Middle frontal gyrus (tissue), 1 donor: ENCODE results near the gene TMEM154.

Experiments used
- DNase-seq: peaks from one replicate; pipeline ENCODE4 v3.0.0-alpha.2; 2015; ENCODE audit warnings: low spot score; ENCODE audit errors: extremely low spot score

TMEM154 gene

DNA sequence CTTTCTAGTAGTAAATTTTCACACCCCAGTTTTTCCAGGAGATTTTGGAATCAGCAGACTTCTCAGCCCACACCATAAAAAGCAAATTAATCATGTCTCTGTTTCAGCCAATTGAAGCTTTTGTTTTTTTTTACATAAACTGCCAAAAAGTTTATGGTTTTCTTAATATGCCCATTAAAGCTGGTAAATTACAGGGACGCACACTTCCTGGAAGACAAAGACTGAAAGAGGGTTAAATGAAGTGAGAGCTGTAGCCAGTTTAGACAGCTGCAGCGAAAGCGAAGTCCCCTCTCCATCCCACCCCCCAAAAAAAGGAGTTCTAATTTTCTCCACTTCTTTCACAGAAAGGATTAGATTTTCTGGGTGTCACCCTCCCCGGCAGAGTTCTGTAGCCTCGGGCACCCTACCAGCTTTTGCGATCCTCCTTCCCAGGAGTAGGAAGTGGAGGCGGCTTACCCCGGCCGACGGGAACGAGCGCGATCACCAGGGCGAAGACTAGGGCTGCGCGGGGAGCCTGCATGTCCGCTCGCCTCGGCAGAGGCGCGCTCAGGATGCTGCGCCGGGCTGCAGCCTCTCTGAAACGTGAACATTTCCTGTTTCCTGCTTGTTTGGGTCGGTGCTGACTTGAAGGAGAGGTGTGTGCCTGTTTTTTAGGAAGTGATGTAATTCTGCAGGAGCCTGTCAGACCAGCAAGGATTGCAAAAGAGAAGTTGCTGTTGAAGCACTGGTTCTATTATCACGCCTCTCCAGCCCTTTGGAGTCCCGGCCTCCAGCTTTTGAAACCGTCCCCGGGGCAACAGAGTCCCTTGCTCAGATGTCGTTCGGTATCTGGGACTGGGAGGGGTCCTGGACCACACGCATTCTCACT, at the start of gene TMEM154:
Gene TMEM154 (minus strand): TSS at position 584 of the 868 bp plus-strand sequence. CDS start 64 bp downstream, at position 520.
- no peak for DNase-seq

DNA sequence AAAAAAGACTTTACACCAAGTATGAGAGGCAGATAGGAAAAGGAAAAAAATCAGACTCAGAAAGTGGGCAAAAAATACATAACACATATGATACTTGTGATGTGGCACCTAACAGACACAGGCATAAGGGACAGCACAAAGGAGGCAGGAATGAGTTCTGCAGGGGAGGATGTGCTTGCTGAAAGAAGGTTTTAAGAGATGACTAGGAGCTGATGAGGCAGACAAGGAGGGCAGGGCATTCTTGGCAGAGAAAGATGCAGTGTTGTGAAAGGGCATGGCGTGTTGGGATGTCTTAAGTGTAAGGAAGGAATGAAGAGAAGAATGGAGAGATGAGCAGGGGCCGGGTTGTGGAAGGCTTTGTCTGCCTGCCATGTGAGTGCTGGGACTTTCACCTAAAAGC, 49.7 kb upstream of the TMEM154 start:
- DNase-seq, result no peak

GRCh38 chr4:152728343-152728742, 48.5 kb upstream of the TMEM154 start:
- no peak for DNase-seq

- no peak for DNase-seq
Observed at GRCh38 chr4:152727784-152728183, 48.0 kb upstream of the TMEM154 start.

- no peak for DNase-seq
Observed at GRCh38 chr4:152724494-152724893, 44.7 kb upstream of the TMEM154 start.

GRCh38 chr4:152723236-152723635, 43.4 kb upstream of the TMEM154 start:
- DNase-seq, result no peak

- no peak for DNase-seq
Observed at GRCh38 chr4:152719801-152720556, 40.2 kb upstream of the TMEM154 start.

DNA sequence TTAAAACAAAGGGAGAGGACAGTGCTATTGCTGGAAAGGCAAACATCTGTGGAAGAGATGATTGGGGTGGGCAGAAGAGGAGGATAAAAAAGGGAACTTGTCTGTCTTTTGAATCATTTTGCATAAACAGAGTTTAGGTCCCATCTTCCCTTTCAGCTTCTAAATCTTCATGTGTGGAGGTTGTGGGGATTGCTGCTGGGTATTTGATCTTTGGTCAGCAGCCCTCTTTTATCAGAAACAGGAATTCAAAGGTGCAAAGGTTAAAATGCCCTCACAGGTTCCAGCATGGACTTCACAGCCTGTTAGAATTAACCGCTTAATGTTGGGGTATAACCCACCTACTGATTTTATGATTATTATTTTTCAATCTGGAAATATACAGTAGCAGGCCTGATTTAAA, 39.5 kb upstream of the TMEM154 start:
- DNase-seq, result no peak

- no peak for DNase-seq
Observed at GRCh38 chr4:152715076-152715475, 35.3 kb upstream of the TMEM154 start.

GRCh38 chr4:152713951-152714705, 34.3 kb upstream of the TMEM154 start:
- DNase-seq, result no peak

DNA sequence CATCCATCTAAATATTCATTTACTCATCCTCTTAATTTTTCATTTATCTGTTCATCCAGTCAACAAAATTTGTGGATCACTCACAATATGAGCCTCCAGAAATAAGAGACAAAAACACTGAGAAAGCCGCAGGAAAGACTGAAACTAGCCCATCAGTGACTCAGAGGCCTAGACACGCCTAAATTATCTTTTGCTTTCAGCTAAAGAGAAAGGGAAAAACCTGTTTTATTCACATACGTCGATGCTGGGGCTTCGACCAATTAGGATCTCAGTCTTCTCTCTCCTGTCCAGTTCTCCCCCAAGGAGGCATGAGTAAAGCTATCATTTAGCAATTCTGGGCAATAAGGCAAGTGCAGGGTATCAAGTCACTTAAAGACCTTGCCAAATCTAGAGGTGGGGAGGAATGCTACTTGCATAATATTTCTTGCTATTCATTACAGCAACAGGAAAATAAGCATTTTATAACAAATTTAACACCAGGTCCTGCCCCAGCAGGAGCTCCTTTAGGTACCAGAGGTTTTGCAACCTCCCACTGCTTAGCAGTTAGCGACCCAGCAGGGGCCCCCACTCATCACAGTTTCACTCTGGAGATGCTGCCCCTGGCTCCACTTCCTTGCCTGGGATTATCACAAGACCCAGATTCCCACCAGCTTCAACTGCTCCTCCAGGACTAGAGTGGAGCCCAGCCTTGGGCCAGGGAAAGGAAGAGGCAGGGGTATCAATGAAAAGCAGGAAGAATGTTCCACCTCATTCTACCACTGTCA, 30.1 kb upstream of the TMEM154 start:
- DNase-seq, result no peak

DNA sequence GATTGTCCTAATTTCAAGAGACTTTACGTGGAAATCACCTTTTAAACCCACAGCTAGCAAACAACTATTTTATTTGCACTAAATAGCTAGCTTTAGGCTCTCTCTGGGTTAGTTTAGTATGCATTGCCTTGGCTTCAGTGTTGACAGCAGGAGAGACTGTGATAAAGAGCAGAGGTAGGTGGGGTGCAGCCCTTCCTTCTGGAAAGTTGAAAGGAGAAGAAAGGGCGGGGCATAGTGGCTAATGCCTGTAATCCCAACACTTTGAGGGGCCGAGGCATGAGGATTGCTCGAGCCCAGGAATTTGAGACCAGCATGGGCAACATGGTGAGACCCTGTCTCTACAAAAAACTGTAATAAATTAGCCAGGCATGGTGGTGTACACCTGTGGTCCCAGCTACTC, 29.0 kb upstream of the TMEM154 start:
- DNase-seq, result no peak

DNA sequence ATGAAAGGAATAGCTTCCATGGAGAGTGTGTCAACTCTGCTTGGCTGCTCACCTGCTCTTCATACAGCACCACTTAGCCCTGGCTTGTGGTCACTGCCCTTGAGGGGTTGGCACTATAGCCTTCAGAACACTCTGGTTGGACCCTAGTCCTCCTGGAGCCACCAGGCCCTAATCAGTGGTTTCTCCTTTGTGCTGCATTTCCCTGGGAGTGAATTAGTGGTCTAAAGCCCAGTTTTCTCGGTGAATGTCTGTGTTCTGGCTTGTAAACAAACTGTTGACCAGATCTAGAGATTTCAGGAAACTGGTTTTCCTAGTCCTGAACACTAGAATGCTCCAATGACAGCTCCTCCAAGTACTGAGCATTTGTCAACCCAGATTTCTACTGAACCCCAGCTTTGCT, 28.6 kb upstream of the TMEM154 start:
- DNase-seq, result no peak

- DNase-seq, result no peak
Observed at GRCh38 chr4:152707632-152708031, 27.8 kb upstream of the TMEM154 start.

GRCh38 chr4:152705903-152706302, 26.1 kb upstream of the TMEM154 start:
- DNase-seq, result no peak

GRCh38 chr4:152704788-152705187, 25.0 kb upstream of the TMEM154 start:
- DNase-seq, result no peak

- no peak for DNase-seq
Observed at GRCh38 chr4:152700151-152700550, 20.4 kb upstream of the TMEM154 start.

GRCh38 chr4:152699313-152699712, 19.5 kb upstream of the TMEM154 start:
- DNase-seq, result no peak

GRCh38 chr4:152698089-152698499, 18.3 kb upstream of the TMEM154 start:
- no peak for DNase-seq

DNA sequence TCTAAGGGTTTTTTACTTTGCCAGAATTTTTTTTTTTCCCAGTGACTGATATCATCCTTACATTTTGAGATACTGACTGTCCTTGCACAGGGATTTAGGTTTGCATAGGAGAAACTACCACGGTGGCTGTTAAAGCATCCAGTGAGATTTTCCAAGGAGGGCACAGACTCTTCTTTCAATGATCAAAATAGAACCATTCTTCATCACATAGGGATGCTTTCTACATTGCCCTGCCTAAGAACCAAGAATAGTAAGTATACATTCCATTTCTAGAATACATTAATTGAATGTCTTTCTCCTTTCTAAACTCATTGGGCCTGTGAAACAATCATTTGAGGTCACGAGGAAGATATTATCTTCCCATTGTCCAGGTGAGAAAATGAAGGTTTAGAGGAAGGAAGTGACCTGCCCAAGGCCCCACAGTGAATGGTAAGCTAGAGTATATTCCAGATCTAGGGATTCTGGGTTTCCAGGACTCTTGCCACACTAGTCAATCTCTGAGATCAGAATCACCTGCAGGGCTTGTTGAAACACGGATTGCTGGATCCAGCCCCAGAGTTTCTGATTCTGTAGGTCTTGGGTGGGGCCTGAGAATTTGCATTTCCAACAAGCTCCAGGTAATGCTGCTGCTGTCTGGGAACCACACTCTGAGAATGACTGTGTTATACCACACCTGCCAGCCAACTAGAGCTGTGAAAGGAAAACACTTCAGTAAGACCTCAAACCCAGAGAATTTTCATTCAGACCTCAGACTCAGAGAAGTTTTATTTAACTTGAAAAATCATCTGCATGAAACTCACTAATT, 17.7 kb upstream of the TMEM154 start:
- DNase-seq, result no peak
